Activated CD4-positive, alpha-beta T cell treated with anti-CD3 and anti-CD28 coated beads, Interleukin-2, amount 50 U/mL, for 16 hours (primary cell): ENCODE measurements around the gene IGSF21.

Experiments
- DNase-seq: peaks from one replicate; pipeline ENCODE4 v3.0.0-alpha.2; 2020

Gene IGSF21

GRCh38 chr1:18304151-18304869 lies 196.7 kb downstream of the IGSF21 start:
- DNase-seq: no peak

- DNase-seq: no peak
Measured at GRCh38 chr1:18305182-18305795, 197.7 kb downstream of the IGSF21 start.

GRCh38 chr1:18307329-18307898 lies 199.8 kb downstream of the IGSF21 start:
- no peak for DNase-seq

GRCh38 chr1:18309552-18310155 lies 202.1 kb downstream of the IGSF21 start:
- DNase-seq: no peak

- DNase-seq: no peak
Measured at GRCh38 chr1:18312961-18313360, 205.4 kb downstream of the IGSF21 start.

- DNase-seq: no peak
Measured at GRCh38 chr1:18313523-18313922, 205.9 kb downstream of the IGSF21 start.

GRCh38 chr1:18314399-18314798 lies 206.8 kb downstream of the IGSF21 start:
- DNase-seq: no peak

GRCh38 chr1:18315449-18315848 lies 207.9 kb downstream of the IGSF21 start:
- no peak for DNase-seq

- no peak for DNase-seq
Measured at GRCh38 chr1:18316764-18317163, 209.2 kb downstream of the IGSF21 start.

GRCh38 chr1:18319099-18319498 lies 211.5 kb downstream of the IGSF21 start:
- no peak for DNase-seq

- DNase-seq: no peak
Measured at GRCh38 chr1:18320051-18320450, 212.5 kb downstream of the IGSF21 start.

- DNase-seq: no peak
Measured at GRCh38 chr1:18322368-18323032, 214.9 kb downstream of the IGSF21 start.

GRCh38 chr1:18323259-18323658 lies 215.7 kb downstream of the IGSF21 start:
- no peak for DNase-seq

GRCh38 chr1:18324246-18324645 lies 216.6 kb downstream of the IGSF21 start:
- DNase-seq: no peak

- no peak for DNase-seq
Measured at GRCh38 chr1:18325136-18325535, 217.5 kb downstream of the IGSF21 start.

GRCh38 chr1:18326211-18326897 lies 218.8 kb downstream of the IGSF21 start:
- DNase-seq: no peak

- no peak for DNase-seq
Measured at GRCh38 chr1:18327650-18328049, 220.1 kb downstream of the IGSF21 start.

- no peak for DNase-seq
Measured at GRCh38 chr1:18328803-18329202, 221.2 kb downstream of the IGSF21 start.

- DNase-seq: no peak
Measured at GRCh38 chr1:18329469-18330253, 222.1 kb downstream of the IGSF21 start.

- no peak for DNase-seq
Measured at GRCh38 chr1:18332576-18332975, 225.0 kb downstream of the IGSF21 start.

- no peak for DNase-seq
Measured at GRCh38 chr1:18333220-18333619, 225.6 kb downstream of the IGSF21 start.

GRCh38 chr1:18336801-18337200 lies 229.2 kb downstream of the IGSF21 start:
- DNase-seq: no peak
